ENCODE data around the gene OR4A15.

Gene OR4A15

DNA sequence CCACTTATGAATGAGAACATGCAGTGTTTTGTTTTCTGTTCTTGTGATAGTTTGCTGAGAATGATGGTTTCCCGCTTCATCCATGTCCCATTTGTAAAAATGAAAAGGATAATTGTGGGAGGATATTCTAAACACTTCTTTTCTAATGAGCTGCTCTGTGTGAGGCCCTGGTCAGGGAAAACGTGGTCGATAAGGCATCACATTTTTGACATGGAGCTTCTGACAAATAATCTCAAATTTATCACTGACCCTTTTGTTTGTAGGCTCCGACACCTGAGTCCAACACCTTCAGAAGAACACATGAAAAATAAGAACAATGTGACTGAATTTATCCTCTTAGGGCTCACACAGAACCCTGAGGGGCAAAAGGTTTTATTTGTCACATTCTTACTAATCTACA is at the start of gene OR4A15:
OR4A15 (plus strand) TSS at position 301 of the 400 bp plus-strand sequence; CDS start at position 301, 0 bp downstream.
- no peak for DNase-seq

DNA sequence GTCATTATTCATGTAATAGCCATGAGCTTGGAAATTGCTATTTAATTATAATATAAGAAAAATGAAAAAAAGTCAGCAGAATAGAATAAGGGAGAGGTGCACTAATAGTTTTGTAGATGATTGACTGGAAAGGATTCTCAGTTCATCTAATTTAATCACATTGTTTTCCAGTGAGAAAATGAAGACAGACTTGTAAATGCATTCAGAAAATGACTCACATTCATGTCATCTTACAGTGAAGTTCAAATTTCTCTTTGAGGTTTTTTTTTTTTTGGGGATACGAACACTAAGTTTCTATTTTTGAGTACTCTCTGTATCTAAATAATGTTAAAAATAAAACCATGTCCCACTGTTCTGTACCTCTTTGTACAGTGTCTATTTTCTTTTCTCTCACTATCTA is 43.3 kb upstream of the OR4A15 start:
- DNase-seq: no peak

DNA sequence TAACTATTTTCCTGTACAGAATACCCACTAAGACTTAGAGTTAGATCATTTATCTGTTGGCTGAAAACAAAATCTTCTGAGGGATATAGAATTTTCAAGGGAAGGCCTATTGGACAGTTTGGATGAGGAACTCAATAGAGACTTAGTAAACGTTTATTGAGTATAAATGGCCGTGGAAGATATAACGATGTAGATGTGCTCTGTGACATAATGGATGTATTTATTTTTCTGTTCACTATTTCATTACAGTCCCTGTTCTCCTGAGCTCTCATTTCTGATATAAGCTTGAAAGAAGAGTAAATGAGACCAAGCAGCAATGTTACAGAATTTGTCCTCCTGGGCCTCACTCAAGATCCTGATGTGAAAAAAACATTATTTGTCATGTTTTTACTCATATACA is 24.9 kb upstream of the OR4A15 start, which contains the start of gene OR4A16:
OR4A16 (plus strand) TSS at position 301 of the 400 bp plus-strand sequence; CDS start at position 301, 0 bp downstream.
- DNase-seq: no peak

DNA sequence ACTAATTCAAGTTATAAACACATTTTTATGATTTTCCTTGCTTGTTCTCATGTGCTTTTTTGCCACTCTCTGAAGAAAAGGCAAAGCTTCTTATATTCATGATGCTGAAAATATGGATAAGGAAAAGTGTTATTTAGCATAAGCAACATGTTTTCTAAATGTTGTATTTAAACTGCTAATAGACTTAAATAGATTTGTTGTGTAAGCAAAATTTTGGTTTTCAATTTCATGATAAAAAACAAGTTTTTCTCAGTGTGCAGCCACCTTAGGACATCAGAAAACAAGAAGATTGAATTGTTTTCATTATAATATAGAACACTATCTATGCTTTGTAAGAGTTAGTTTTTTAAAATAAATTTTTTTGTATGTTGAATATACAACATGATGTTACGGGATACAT is 22.5 kb upstream of the OR4A15 start:
- DNase-seq: no peak

DNA sequence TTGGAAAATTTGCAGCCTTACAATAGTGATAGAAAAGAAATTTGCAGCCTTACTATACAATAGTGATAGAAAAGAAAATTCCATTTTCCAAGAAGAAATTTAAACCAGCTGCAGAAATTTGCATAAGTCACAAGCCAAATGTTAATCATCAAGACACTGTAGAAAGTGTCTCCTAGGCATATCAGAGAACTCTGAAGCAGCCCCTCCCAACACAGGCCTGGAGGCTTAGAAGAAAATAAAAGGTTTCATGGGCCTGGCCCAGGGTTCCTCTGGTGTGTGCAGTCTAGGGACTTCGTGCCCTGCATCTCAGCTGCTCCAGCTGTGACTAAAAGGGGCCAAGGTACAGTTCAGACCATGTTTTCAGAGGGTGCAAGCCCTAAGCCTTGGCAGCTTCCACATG is 18.7 kb upstream of the OR4A15 start:
- DNase-seq: no peak

DNA sequence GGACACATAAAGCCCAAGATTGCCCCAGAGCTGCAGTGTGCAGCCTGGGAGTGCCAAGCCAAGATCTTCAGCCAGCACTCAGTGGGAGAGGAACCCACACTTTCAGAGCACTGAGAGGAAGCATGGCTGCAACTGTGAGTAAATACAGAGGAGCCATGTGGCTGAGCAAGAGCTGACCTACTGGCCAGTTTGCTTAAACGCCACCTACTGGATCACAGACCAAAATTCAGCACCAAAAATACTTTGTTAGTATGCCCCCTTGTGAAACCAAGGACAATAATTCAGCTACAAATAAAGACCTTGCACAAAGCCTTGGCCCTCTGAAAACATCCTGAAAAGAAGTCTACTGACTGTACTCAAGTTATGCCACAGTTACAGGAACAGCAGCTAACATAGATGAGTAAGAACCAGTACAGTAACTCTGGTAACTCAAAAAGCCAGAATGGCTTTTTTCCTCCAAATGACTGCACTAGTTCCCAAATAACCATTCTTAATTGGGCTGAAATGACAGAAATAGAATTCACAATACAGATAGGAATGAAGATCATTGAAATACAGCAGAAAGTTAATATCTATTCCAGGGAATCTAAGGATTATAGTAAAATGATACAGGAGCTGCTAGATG is 10.1 kb upstream of the OR4A15 start:
- DNase-seq: no peak

DNA sequence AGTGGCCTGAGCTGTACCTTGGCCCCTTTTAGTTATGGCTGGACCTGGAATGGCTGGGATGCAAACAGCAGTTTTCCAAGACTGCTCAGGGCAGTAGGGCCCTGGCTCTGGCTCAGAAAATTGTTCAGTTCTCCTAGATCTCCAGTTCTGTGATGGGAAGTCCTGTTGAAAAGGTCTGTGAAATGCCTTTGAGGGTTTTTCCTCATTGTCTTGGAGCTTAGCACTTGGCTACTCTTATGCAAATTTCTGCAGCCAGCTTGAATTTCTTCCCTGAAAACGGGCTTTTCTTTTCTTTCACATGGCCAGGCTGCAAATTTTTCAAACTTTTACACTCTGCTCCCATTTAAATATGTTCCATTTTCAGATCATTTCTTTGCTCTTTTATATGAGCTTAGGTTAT is 33.2 kb downstream of the OR4A15 start:
- DNase-seq: no peak

Data from stimulated activated CD4-positive, alpha-beta T cell treated with anti-CD3 and anti-CD28 coated beads, Interleukin-1b, Interleukin-23, amount 100 ng/mL, for 48 hours (primary cell).